Activated CD4-positive, alpha-beta T cell treated with anti-CD3 and anti-CD28 coated beads, Interleukin-2, Interleukin-6, amounts not matched to agents 100 ng/mL and 50 ng/mL, durations not matched to agents 16 hours and 8 hours (primary cell): ENCODE data around the gene PLEKHA6.

Source experiments
- DNase-seq: peaks from one replicate; pipeline ENCODE4 v3.0.0-alpha.2; 2020

The PLEKHA6 gene

DNA sequence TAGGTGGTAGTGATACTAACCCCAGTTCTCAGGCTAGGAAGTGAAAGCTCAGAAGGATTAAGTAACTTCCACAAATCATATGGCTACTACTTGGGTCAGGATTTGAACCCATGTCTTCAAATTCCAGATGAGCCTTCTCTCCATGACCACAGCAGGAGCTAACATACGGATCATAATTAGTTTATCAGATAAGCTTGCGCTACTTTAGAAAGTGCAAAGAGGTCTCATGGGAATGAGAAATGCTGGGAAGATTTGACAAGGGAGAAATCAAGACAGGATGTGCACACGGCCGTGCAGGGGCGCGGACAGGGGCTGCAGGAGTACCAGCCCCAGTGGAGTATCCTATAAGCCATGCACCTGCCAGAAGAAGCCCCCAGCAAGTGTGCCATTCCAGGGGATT is 5.2 kb downstream of the PLEKHA6 start:
- no peak for DNase-seq

DNA sequence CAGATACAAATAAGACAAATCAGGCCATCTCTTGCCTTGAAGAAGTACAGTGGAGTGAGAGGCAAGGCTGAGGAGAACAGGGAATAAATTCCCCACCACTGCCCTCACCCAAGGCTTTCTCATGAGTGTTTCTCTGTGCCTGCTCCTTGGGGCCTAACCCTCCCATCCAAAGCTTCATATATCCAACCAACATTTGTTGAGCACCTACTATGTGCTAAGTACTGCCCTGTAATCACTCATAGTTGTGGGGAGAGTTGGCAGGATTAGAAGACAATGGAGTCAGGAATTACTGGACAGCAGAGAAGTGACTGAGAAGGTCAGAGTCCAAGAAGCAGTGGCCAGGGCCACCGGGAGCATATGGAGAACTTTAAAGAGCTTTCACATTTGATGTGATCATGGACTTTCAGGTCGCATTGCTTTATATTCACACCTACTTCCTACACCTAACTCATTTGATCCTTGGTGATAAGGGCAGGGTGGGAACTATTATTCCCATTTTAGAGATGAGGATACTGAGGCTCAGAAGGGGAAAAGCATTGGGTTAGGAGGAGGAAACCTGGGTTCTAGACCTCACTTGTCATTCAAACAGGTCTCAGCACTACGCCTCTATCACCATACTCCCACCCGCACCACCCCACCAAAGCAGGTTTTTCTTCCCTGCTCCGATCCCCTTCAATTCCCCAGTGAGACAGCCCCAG is 6.4 kb downstream of the PLEKHA6 start:
- no peak for DNase-seq

DNA sequence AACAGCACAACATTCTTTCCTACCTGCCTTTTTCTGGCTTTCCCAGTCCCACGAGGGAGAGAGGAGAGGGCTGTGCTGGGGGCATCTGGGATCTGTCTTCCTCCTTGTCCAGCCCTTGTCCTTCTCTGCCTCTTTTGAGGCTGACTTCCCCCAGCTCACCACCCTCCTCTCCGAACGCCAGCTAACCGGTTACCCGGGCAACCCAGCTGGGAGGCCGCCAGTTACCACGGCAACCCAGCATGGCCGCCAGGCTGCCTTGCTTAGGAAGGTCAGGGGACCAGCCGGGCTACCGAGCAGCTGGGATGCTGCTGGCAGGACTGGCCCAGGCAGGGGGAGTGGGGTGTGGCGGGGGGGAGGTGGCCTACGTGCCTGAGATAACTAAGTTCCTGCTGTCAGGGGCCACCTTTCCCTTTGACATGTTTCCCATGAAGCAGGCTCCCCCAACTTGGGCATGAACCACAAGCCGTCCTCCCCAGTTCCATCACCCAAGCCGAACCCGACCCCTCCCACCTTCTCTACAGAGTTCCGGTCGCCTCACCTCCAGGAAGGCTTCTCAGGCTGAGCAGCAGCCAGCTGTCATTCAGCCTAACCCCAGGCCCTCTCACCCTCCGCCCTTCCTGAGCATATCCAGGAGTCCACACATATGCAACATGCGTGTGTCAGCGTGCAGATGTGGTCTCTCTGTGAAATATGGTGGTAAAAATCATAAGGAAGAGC is 8.7 kb downstream of the PLEKHA6 start:
- DNase-seq = no peak

DNA sequence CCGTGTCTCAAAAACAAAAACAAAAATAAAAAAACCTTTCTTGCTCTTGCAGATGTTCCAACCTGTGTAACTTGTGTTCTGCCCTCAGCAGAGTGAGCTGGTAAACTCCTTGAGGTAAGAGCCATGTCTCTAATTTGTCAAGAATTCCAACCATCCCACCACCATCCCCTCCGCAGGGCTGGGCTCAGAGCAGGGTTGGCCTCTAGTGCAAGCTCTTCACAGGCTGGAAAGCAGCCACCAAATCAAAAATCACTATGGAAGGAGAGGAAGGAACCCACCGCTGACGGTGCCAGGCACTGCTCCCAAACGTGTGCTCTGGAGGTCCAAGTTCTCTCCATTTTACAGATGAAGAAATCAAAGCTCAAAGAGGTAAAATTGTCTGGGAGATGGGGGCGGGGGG is 9.4 kb downstream of the PLEKHA6 start:
- no peak for DNase-seq

DNA sequence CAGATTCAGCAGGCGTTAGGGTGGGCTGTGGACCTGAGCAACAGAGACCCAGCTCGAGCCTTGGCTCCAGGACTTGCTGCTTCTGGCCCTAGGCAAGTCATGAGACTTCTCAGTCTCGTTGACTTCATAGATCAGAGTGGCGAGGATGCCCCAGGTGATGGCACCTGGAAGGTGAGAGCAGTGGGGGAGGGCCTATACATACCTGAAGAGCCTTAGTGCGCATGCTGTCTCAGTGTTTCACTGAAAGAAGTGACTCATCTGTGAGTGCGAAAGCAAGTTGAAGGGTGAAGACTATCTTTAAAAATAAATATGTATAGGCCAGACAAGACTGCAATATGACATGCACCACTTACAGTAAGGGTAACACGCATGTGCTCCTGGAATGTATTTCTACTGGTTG is 10.1 kb downstream of the PLEKHA6 start:
- DNase-seq = no peak

DNA sequence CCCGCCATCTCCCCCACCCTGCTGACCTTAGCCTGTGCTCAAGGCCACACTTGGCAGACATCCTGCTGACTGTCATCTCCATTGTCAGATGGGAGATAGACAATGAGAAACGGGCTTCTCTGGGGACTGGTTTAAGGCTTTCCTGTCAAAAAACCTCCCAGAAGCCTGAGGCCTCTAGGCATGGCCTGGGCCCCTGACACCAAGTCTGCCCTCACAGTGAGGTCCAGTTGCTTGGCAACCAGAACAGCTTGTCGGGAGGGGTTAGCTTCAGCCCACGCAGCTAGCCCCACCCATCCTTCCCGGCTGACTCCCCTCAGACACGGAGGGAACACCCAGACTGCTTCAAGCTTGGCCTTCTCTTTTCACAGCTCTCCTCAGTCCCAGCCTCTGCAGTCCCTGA is 11.0 kb downstream of the PLEKHA6 start:
- DNase-seq = no peak

DNA sequence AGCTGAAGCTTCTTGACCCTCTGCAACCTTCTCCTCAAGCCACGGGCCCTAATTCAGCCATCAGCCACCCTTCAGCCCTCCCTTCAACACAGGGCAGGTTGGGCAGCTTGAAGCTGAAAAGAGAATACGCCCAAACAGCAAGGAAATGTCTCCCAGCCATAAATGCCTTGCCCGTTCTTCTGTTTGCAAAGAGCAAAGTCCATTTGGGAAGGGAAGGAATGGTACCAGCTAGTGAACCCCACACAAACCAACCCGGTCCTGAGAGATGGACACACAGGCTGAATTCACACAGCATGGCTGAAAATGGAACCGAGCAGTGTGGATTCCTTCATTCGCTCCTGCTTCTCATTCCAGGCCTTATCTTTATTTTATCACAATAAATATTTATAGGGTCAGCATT is 11.5 kb downstream of the PLEKHA6 start:
- DNase-seq = no peak

DNA sequence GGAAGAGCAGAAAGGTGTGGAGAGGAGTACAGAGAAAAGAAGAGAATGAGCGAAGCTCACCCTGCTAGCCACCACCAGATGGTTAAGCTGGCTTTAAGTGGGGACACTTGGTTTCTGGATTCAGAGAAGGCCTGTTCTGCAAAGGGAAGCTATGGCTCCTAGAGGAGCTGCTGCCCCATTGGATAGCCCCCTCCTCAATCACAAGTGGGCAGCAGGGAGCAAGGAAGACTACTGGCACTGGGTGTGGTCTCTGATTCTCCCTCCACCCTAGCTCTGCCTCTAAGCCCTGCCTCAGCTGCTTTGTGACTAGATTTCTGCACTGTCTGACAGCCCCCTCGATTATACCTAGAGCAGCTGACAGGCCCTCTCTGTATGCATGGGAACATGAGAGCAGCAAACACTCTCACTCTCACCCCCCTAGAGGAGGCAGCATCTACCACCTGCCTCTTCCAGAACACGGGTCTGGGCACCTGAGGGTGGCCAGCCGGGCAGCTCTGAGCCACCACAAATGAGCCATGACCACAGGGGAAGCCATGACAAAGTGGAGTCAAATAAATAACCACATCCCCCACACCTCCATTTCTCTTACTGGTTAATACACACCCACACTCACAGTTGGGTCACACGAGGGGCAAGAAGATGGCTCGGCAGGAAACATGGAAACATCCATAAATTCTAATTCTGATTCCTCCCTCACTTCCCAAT is 13.6 kb downstream of the PLEKHA6 start:
- DNase-seq = no peak

DNA sequence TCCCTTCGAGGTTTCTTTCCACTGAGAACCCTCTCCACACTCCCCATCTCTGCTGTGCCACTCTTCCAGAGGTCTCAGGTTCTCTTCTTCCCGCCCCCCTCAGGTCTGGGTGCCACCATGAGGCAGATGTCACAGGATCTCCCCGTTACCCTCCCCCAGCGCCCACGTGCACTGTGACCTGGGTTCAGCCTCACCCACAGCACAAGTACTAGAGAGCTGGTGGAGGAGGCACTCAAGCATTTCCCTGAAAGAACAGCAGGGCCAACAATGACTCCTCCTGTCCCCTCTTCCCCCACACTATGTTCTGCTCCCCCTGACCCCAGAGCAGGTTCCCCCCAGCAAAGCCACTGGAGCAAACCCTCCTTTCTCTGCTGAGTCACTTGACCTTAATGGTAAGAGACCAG is 14.3 kb downstream of the PLEKHA6 start:
- no peak for DNase-seq

DNA sequence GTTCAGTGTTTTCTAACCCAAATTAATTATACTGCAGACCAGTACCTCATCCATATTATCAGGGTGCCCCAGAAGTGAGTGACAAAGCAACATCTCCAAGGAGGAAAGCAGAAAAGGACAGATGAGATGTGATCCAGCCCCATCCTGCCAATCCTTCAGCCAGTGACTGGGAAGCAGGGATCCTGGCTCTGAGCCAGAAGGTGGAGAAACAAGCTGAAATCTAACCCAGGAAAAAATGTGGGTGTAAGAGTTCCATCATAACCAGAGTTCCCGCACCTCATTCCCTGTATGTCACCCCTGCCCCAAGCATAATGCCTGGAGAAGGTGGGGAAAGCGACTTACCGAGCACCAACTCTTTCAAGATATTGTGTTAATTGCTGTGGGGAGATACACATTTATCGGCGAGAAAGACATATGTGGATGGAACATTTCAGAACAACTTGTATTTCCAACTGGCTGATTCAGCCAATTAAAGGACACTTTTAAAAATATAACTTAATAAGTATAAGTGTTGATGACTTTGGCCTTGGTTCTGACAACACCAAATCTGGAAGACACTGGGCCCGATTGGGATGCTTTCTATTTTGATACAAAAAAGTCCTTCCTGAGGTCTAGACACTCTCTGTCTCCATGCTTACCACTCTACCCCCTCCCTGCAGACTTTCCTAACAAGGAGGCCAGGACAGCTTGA is 14.9 kb downstream of the PLEKHA6 start:
- DNase-seq = no peak

DNA sequence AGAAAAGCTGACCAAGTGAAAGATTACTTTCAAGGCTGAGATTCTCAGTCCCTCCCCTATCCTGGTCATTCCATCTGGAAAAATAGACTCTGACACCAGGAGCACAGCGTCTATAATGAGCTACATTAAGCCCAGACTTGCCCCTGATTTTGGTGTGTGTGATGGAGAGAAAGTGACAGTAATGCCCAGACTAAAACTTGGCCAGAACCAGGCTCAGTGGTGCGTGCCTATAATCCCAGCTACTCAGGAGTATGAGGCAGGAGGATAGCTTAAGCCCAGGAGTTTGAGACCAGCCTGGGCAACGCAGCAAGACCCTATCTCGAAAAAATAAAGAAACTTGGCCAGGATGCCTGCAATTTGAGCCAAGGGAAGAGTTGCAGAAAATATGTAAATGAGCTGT is 15.9 kb downstream of the PLEKHA6 start:
- DNase-seq = no peak

DNA sequence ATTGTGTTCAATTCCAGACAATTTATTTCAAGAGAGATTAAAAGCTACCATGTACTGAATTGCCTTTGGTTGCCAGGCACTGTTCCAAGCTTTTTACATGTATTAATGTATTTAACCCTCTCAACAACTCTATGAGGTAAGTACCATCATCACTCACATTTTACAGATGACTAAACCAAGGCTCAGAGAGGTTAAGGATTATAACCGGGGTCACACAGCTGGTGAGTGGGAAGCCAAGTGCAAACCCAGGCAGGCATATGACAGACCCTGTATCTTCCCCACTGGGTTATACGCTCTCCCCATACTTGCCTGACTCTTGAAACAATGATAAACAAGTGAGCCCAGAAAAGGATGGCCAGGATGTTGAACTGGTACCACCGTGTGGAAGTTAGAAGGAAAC is 16.5 kb downstream of the PLEKHA6 start:
- DNase-seq = no peak

DNA sequence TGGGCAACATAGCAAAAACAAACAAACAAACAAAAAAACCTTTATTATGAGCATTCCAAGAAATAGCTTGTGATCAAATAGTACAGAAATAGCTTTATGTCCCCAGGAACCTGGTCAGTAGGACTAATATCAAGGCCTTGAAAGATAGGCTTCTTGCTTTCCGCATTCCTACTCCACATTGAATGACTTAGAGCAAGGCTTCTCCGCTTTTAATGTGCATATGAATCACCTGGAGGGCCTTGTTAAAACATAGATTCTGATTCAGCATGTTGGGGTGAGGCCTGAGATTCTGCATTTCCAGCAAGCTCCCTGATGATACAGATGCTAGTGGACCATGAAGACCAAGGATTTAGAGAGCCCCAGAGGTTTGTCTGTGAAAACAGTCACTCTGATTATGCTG is 17.4 kb downstream of the PLEKHA6 start:
- DNase-seq = no peak

DNA sequence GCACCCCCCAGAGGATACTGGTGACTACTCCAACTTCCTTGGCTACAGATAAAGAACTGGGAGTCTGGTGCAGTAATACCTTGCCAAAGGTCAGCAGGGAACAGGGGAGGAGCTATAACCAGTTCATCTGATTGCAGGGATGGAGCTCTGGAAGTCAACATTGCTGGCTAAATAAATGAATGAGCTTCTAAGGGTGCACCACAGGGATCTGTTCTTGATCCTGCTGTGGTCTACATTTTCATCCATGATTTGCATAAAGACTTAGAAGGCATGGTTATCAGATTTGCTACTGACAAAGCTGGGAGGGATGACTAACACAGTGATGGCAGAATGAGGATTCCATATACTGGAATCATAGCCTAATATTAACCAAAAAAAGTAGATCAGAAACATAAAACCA is 18.3 kb downstream of the PLEKHA6 start:
- DNase-seq = no peak

DNA sequence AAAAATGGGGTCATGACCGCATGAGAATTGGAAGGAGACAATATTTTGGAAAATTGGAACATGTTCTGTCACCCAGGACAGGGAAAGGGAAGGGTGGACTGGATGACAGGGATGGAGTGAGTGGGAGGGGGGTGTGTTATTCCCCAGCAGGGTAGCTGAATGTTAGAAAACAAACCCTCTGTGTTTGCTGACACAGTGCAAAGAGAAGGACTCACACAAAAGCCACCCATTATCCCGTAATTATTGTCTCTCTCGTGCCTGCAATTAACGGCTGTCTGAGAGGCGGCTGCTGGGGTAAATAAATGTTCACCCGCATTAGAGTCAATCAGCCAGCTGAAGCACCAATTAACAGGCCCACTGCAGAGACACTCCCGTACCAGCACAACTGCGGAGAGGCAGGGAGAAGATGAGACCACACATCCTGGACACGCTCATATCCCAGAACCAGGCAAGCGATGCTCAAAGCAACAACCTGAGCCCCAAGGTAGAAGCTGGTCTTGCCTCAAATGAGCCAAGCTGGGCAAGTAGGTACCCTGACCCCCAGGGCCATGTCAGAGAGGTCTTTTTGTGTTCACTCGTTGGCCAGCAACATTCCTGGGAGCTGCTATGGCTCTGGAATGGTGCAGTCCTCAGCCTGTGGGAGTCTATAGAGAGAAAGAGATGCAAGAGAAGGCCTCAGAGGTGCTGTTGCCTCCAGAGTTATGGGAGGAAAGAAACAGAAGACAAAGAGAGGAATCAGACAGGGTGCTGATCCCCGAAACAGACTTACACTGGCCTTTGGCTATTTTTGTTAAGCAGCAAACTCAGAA is 19.4 kb downstream of the PLEKHA6 start:
- no peak for DNase-seq

DNA sequence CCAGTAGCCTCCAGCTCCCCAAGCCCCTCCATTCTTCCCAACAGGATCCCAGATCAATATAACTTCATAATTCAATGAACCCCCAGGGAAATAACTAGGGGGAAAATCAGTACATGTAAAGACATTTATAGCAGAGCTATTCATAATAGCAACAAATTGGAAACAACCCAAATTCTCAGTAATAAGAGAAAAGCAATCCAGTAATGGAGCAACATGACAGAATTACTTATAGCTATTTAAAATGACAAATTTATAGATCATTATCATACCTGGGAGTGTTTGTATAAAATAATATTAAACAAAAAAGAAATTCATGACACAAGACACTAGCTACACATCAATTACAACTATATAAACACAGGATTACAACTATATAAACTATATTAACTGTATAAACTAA is 20.2 kb downstream of the PLEKHA6 start:
- no peak for DNase-seq

DNA sequence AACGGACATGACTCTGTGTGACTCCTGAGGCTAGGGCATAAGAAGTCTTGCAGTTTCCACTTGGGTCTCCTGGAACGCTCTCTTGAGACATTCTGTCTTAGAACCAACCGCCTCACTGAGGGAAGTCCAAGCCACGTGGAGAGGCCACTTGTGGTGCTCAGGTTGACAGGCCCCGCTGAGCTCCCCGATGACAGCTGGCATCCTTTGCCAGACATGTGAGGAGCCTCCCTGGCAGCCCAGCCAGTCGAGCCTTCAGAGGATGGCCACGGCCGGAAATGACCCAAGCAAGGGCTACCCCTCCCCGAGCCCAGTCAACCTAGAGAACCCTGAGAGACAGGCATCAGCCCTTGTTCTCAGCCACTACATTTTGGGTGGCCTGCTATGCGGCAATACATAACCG is 20.7 kb downstream of the PLEKHA6 start:
- DNase-seq = no peak

DNA sequence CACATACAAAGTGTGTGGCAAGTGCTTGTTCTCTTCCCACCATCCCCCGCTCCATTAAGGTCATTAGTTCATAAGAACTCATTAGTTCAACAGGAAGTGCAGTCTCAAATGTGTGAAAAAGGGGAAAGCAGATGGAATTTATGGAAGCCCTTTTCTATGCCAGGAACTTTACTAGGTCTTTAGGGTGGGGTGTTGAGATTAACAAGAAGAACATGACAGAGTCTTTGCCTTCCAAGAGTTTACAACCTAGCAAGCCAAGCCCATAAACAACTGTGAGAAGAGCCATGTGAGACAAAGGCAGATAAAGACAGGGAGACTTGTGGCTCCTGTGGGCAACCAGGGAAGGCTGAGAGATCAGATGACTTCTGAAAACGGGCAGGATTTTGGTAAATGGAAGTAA is 21.4 kb downstream of the PLEKHA6 start:
- DNase-seq = no peak

DNA sequence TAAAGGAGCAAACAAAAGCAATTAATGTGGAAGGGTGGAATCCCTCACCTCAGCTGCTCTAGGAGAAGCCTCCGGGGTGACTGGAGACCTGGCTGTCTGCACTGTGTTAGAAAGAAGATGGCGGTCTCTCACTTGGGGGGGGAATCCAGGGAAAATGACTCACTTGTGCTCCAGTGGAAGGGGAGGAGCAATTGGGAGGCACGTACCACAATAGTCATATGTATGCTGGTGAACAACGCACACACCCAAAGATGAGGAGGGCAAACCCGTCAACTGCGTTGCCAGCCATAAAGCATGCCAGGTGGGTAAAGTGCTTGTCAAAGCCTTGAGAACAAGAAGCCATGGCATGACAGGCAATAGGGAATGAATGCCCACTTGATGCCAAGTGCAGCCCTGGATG is 22.1 kb downstream of the PLEKHA6 start:
- no peak for DNase-seq

DNA sequence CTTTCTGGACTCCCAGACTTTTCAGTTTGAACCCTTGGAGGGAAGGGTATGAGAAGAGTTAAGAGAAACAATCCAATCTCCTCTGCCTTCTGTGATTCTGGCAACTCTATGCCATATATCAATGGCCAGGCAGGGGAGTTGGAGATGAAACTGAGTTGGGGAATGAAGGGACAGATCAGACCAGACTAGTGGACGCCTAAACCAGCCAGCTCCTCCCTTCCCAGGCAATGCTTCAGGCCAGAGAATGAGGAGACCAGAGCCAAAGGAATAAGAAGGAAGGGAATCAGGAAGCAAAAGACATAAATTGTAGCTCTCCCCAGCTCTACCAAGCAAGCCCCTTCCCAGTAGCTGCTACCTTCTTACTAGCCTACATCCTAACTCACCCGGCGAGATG is 22.7 kb downstream of the PLEKHA6 start:
- DNase-seq = no peak

DNA sequence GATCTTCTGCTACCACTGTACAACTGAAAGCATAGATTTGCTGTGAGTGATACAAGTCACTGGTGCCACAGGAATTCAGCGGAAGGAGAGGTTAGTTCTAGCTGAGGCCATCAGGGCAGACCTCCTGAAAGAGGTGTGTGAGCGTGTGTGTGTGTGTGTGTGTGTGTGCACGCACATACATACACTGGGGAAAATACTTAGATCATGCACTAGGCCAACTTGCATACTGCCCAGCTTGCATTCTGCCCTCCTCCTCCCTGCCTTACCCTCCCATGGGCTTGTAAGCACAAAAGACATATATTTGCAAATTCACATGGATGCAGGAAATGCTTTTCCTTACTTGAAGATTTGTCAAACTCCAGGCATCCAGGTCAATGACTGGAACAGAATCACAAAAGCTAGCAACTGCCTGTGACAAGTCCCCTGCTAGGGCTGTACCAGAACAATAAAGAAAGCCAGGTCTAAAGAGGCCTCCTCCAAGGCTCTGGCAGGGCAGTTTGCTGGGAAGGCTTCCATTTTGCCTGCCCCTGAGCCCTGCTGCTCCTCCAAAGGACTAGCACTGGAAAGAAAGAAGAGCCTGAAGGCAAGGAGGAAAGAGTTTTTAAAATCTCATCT is 23.2 kb downstream of the PLEKHA6 start:
- DNase-seq = no peak

DNA sequence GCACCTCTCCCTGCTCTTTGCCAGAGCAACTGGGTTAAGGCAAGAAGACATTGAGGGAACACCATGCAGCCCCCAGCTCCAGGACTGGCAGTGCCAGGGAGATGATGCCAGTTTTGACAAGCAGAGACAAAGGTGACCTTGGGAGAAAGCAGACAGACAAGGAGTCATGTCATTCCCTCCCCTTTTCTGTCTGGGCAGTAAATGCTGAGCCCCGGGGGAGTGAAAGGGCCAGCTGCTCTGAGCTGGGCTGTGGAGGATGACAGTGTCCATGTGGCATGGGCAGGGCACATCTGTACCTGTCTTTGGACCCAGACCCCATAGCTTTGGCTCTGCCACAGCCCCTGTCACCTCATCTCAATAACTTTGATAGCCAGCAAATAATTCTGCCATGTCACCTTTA is 24.2 kb downstream of the PLEKHA6 start:
- DNase-seq = no peak
